ENCODE data around the gene TMSB15C.
A peak's percentile ranks its signal among the peaks of the same experiment; 100 is the strongest.
"Not testable (repeated sequence)": the region's sequence is repeated elsewhere in the genome, so short reads cannot be mapped to it uniquely, and the experiment has no call there.

TMSB15C gene

GRCh38 chrX:104075778-104076445 lies at the start of gene TMSB15C:
Gene TMSB15C, minus strand, starts transcription at chrX:104076236.
- in situ Hi-C loops (cut with HindIII; ENCODE audit: low pct_unique_long_range_greater_than_20kb, low sequenced_read_pairs); DNase-seq (ENCODE audit: low read depth in 1 of 2, low spot score in 1 of 2): not testable (repeated sequence)

- no peak for DNase-seq (ENCODE audit: low read depth in 1 of 2, low spot score in 1 of 2)
- TF ChIP-seq JUND (IDR thresholded peaks at IDR 0.05; ENCODE audit: low read depth) = no peak
- in situ Hi-C loops (cut with HindIII; ENCODE audit: low pct_unique_long_range_greater_than_20kb, low sequenced_read_pairs) = no loop called here
Observed at GRCh38 chrX:104122829-104123228, 46.8 kb upstream of the TMSB15C start.

GRCh38 chrX:104118765-104119164 lies 42.7 kb upstream of the TMSB15C start:
- DNase-seq (ENCODE audit: low read depth in 1 of 2, low spot score in 1 of 2) = no peak
- in situ Hi-C loops (cut with HindIII; ENCODE audit: low pct_unique_long_range_greater_than_20kb, low sequenced_read_pairs) = no loop called here
- TF ChIP-seq JUND (IDR thresholded peaks at IDR 0.05; ENCODE audit: low read depth) = no peak

- TF ChIP-seq JUND (IDR thresholded peaks at IDR 0.05; ENCODE audit: low read depth) = no peak
- no peak for DNase-seq (ENCODE audit: low read depth in 1 of 2, low spot score in 1 of 2)
- in situ Hi-C loops (cut with HindIII; ENCODE audit: low pct_unique_long_range_greater_than_20kb, low sequenced_read_pairs) = no loop called here
Observed at GRCh38 chrX:104117759-104118158, 41.7 kb upstream of the TMSB15C start.

- in situ Hi-C loops (cut with HindIII; ENCODE audit: low pct_unique_long_range_greater_than_20kb, low sequenced_read_pairs) = no loop called here
- no peak for TF ChIP-seq JUND (IDR thresholded peaks at IDR 0.05; ENCODE audit: low read depth)
- peak; percentile 5 to 59 for DNase-seq (ENCODE audit: low read depth in 1 of 2, low spot score in 1 of 2)
Observed at GRCh38 chrX:104113222-104113965, 37.4 kb upstream of the TMSB15C start.

- in situ Hi-C loops (cut with HindIII; ENCODE audit: low pct_unique_long_range_greater_than_20kb, low sequenced_read_pairs) = no loop called here
- no peak for TF ChIP-seq JUND (IDR thresholded peaks at IDR 0.05; ENCODE audit: low read depth)
- peak; percentile 13 to 36 for DNase-seq (ENCODE audit: low read depth in 1 of 2, low spot score in 1 of 2)
Observed at GRCh38 chrX:104112326-104112951, 36.4 kb upstream of the TMSB15C start, which contains the start of gene ZCCHC18. Gene ZCCHC18, plus strand, starts transcription at chrX:104112523. Its CDS starts 1,589 bp downstream, at chrX:104114112.

GRCh38 chrX:104110491-104111240 lies 34.6 kb upstream of the TMSB15C start:
- in situ Hi-C loops (cut with HindIII; ENCODE audit: low pct_unique_long_range_greater_than_20kb, low sequenced_read_pairs); DNase-seq (ENCODE audit: low read depth in 1 of 2, low spot score in 1 of 2): not testable (repeated sequence)

- in situ Hi-C loops (cut with HindIII; ENCODE audit: low pct_unique_long_range_greater_than_20kb, low sequenced_read_pairs) = no loop called here
- no peak for TF ChIP-seq JUND (IDR thresholded peaks at IDR 0.05; ENCODE audit: low read depth)
- DNase-seq (ENCODE audit: low read depth in 1 of 2, low spot score in 1 of 2) = no peak
Observed at GRCh38 chrX:104108955-104109354, 32.9 kb upstream of the TMSB15C start.

GRCh38 chrX:104105330-104106262 lies 29.6 kb upstream of the TMSB15C start:
- no peak for DNase-seq (ENCODE audit: low read depth in 1 of 2, low spot score in 1 of 2)
- no peak for TF ChIP-seq JUND (IDR thresholded peaks at IDR 0.05; ENCODE audit: low read depth)
- in situ Hi-C loops (cut with HindIII; ENCODE audit: low pct_unique_long_range_greater_than_20kb, low sequenced_read_pairs) = no loop called here

- no peak for DNase-seq (ENCODE audit: low read depth in 1 of 2, low spot score in 1 of 2)
- in situ Hi-C loops (cut with HindIII; ENCODE audit: low pct_unique_long_range_greater_than_20kb, low sequenced_read_pairs) = no loop called here
- no peak for TF ChIP-seq JUND (IDR thresholded peaks at IDR 0.05; ENCODE audit: low read depth)
Observed at GRCh38 chrX:104104676-104105075, 28.6 kb upstream of the TMSB15C start.

- TF ChIP-seq JUND (IDR thresholded peaks at IDR 0.05; ENCODE audit: low read depth) = no peak
- DNase-seq (ENCODE audit: low read depth in 1 of 2, low spot score in 1 of 2) = no peak
- in situ Hi-C loops (cut with HindIII; ENCODE audit: low pct_unique_long_range_greater_than_20kb, low sequenced_read_pairs) = no loop called here
Observed at GRCh38 chrX:104098919-104099318, 22.9 kb upstream of the TMSB15C start.
